ENCODE measurements around the gene NKRF.

NKRF gene

GRCh38 chrX:119614776-119615175 lies 8.6 kb upstream of the NKRF start:
- no peak for DNase-seq (ENCODE audit: low spot score)

- no peak for DNase-seq (ENCODE audit: low spot score)
These were observed 780 bp upstream of the NKRF start for GRCh38 chrX:119607018-119607389.

GRCh38 chrX:119605464-119606279 lies 552 bp downstream of the NKRF start:
- DNase-seq (ENCODE audit: low spot score): peak; percentile 61

GRCh38 chrX:119604766-119605463 lies 1.3 kb downstream of the NKRF start:
- no peak for DNase-seq (ENCODE audit: low spot score)

- no peak for DNase-seq (ENCODE audit: low spot score)
These were observed 3.4 kb downstream of the NKRF start for GRCh38 chrX:119602701-119603255.

GRCh38 chrX:119589810-119590209 lies 16.4 kb downstream of the NKRF start:
- DNase-seq (ENCODE audit: low spot score): no peak

GRCh38 chrX:119583431-119584059 lies 22.7 kb downstream of the NKRF start:
- no peak for DNase-seq (ENCODE audit: low spot score)

- no peak for DNase-seq (ENCODE audit: low spot score)
These were observed 26.8 kb downstream of the NKRF start for GRCh38 chrX:119579414-119579813.

GRCh38 chrX:119574394-119575266 lies 31.6 kb downstream of the NKRF start, which contains the start of gene UBE2A:
UBE2A (plus strand) TSS chrX:119574563; CDS start chrX:119574712, 149 bp downstream.
- DNase-seq (ENCODE audit: low spot score): peak; percentile 91

GRCh38 chrX:119573840-119574393 lies 32.3 kb downstream of the NKRF start:
- no peak for DNase-seq (ENCODE audit: low spot score)

- no peak for DNase-seq (ENCODE audit: low spot score)
These were observed 33.0 kb downstream of the NKRF start for GRCh38 chrX:119573222-119573621.

GRCh38 chrX:119570351-119570835 lies 35.8 kb downstream of the NKRF start:
- no peak for DNase-seq (ENCODE audit: low spot score)

GRCh38 chrX:119565107-119565663 lies 41.0 kb downstream of the NKRF start, which contains the start of gene STEEP1:
STEEP1 (minus strand) TSS chrX:119565409; CDS start chrX:119565355, 54 bp downstream.
- DNase-seq (ENCODE audit: low spot score): peak; percentile 87

- DNase-seq (ENCODE audit: low spot score): no peak
These were observed 53.7 kb downstream of the NKRF start for GRCh38 chrX:119552508-119552907.

GRCh38 chrX:119549327-119550016 lies 56.8 kb downstream of the NKRF start:
- DNase-seq (ENCODE audit: low spot score): no peak

GRCh38 chrX:119541188-119541587 lies 65.0 kb downstream of the NKRF start:
- no peak for DNase-seq (ENCODE audit: low spot score)

GRCh38 chrX:119539872-119540271 lies 66.4 kb downstream of the NKRF start:
- DNase-seq (ENCODE audit: low spot score): no peak

All from left forelimb (tissue), 1 donor.